Uterus (tissue), 2 donors: Measurements from ENCODE around the gene OR5J2.

ENCODE experiments used
- POLR2A ChIP-seq, 2 donors: fragments of 450-650 bp; IDR thresholded peaks; one replicate each; pipeline ENCODE4 v1.6.1; 2016; ENCODE audit warnings: antibody characterized with exemption in 2 of 2, mild to moderate bottlenecking in 1 of 2, moderate library complexity in 1 of 2
- TF ChIP-seq, protein P1 (sequence below), 4 experiments: fragments of 200-600 bp in 2 of 4; fragments of 450-650 bp in 2 of 4; sonication (generic) in 2 of 4; IDR thresholded peaks; one replicate each; pipeline ENCODE4 v1.5.1; 2016 to 2019; ENCODE audit warnings: antibody characterized with exemption in 4 of 4, mild to moderate bottlenecking in 2 of 4, moderate library complexity in 1 of 4

DNA sequence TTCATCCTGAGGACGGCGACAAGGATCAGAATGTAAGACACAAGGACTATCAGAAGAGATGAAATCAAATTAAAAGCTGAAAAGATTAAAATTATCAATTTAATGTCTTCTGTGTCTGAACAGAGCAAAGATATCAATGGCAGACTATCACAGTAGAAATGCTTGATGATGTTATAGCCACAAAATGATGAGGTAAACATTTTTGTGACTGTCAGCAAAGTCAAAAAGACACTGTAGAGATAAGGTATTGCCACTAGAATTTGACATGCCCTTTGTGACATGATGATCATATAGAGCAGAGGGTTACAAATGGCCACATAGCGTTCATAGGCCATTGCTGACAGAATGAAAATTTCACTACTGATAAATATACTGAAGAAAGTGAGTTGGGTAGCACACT lies 12.2 kb downstream of the OR5J2 start:
- TF ChIP-seq, protein P1, sequence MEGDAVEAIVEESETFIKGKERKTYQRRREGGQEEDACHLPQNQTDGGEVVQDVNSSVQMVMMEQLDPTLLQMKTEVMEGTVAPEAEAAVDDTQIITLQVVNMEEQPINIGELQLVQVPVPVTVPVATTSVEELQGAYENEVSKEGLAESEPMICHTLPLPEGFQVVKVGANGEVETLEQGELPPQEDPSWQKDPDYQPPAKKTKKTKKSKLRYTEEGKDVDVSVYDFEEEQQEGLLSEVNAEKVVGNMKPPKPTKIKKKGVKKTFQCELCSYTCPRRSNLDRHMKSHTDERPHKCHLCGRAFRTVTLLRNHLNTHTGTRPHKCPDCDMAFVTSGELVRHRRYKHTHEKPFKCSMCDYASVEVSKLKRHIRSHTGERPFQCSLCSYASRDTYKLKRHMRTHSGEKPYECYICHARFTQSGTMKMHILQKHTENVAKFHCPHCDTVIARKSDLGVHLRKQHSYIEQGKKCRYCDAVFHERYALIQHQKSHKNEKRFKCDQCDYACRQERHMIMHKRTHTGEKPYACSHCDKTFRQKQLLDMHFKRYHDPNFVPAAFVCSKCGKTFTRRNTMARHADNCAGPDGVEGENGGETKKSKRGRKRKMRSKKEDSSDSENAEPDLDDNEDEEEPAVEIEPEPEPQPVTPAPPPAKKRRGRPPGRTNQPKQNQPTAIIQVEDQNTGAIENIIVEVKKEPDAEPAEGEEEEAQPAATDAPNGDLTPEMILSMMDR (IDR thresholded peaks at IDR 0.05), result no peak
- TF ChIP-seq POLR2A (IDR thresholded peaks at IDR 0.05), result no peak
